SK-N-SH (cell line): ENCODE results near the gene SF3A2. TPM values are rescaled to one million over a fixed set of nuclear protein-coding genes. Genes with fewer than 3 reads are reported as not detected.

Source experiments
- CTCF ChIA-PET: fragments of 300-600, 350-600 bp; formaldehyde crosslinking; extraction: SDS; loops from one replicate; lab custom pipeline; 2021; lab: Yijun Ruan, JAX
- POLR2A ChIA-PET: fragments of 350-600 bp; sonication (Branson Sonifier 250); formaldehyde crosslinking; extraction: SDS; loops from one replicate; lab custom pipeline; 2020; ENCODE audit warnings: antibody characterized with exemption, inconsistent platforms; lab: Yijun Ruan, JAX
- DNase-seq: peaks from one replicate; pipeline ENCODE4 v3.0.0; 2012
- H2AFZ ChIP-seq: fragments of 200-600 bp; sonication (generic); 2 replicates; pipeline ENCODE4 v1.8.1; 2016; ENCODE audit warnings: antibody characterized with exemption, mild to moderate bottlenecking, low read depth
- H3F3A ChIP-seq: fragments of 200-600 bp; sonication (generic); replicated peaks from 2 replicates; pipeline ENCODE3; 2016; ENCODE audit warnings: antibody characterized with exemption, mild to moderate bottlenecking; ENCODE audit not compliant: insufficient read depth
- H3K27ac ChIP-seq, 2 experiments: fragments of 200-500 bp in 1 of 2; fragments of 200-600 bp in 1 of 2; sonication (Bioruptor generic) in 1 of 2; sonication (generic), shearing (Covaris generic) in 1 of 2; 2 replicates each; pipeline versions ENCODE4 v1.5.1 to v1.6.1; 2014 to 2016; ENCODE audit warnings: low read depth in 2 of 2, inconsistent platforms in 1 of 2, low read length in 1 of 2, mild to moderate bottlenecking in 1 of 2, mixed read lengths in 1 of 2
- H3K27me3 ChIP-seq: fragments of 200-600 bp; sonication (generic), shearing (Covaris generic); 2 replicates; pipeline ENCODE4 v1.6.1; 2016; ENCODE audit warnings: mixed run types; ENCODE audit not compliant: insufficient read depth
- H3K36me3 ChIP-seq, 2 experiments: fragments of 200-500 bp in 1 of 2; fragments of 200-600 bp in 1 of 2; sonication (Bioruptor generic) in 1 of 2; sonication (generic) in 1 of 2; replicated peaks in 1 of 2; 2 replicates each; pipeline versions ENCODE3 to v1.5.1; 2014 to 2016; ENCODE audit warnings: low read length in 1 of 2, mild to moderate bottlenecking in 1 of 2; ENCODE audit not compliant: insufficient read depth in 2 of 2, control insufficient read depth in 1 of 2
- H3K4me1 ChIP-seq, 2 experiments: fragments of 200-500 bp in 1 of 2; fragments of 200-600 bp in 1 of 2; sonication (Bioruptor generic) in 1 of 2; sonication (generic), shearing (Covaris generic) in 1 of 2; 2 replicates each; pipeline versions ENCODE4 v1.5.1 to v1.6.1; 2014 to 2016; ENCODE audit warnings: low read depth in 1 of 2, low read length in 1 of 2, mixed run types in 1 of 2; ENCODE audit not compliant: insufficient read depth in 2 of 2, control insufficient read depth in 1 of 2
- H3K4me2 ChIP-seq: fragments of 200-600 bp; sonication (generic), shearing (Covaris generic); 2 replicates; pipeline ENCODE4 v1.6.1; 2017; ENCODE audit warnings: mixed run types
- H3K4me3 ChIP-seq, 2 experiments: fragments of 200-500 bp in 1 of 2; fragments of 200-600 bp in 1 of 2; sonication (Bioruptor generic) in 1 of 2; sonication (generic), shearing (Covaris generic) in 1 of 2; 2 replicates each; pipeline versions ENCODE4 v1.5.1 to v1.8.1; 2014 to 2016; ENCODE audit warnings: low read depth in 2 of 2, inconsistent platforms in 1 of 2, low read length in 1 of 2, mild to moderate bottlenecking in 1 of 2, mixed read lengths in 1 of 2, moderate library complexity in 1 of 2
- H3K79me2 ChIP-seq: fragments of 200-600 bp; sonication (generic); 2 replicates; pipeline ENCODE4 v1.8.1; 2017; ENCODE audit warnings: mild to moderate bottlenecking; ENCODE audit not compliant: insufficient read depth
- H3K9ac ChIP-seq: fragments of 200-600 bp; sonication (generic); 2 replicates; pipeline ENCODE4 v1.6.1; 2017; ENCODE audit warnings: mixed run types
- H3K9me2 ChIP-seq: fragments of 200-600 bp; sonication (generic); 2 replicates; pipeline ENCODE4 v1.6.1; 2017; ENCODE audit warnings: mixed run types
- H3K9me3 ChIP-seq: fragments of 200-600 bp; sonication (generic); 2 replicates; pipeline ENCODE4 v1.6.1; 2017; ENCODE audit warnings: mixed run types, mild to moderate bottlenecking, moderate library complexity
- H4K20me1 ChIP-seq: fragments of 200-600 bp; sonication (generic); 2 replicates; pipeline ENCODE4 v1.6.1; 2017; ENCODE audit warnings: mild to moderate bottlenecking, mixed run types; ENCODE audit not compliant: insufficient read depth
- CHD2 ChIP-seq: fragments of 150-350 bp; IDR thresholded peaks from 2 replicates; pipeline ENCODE4 v1.6.1; 2018; ENCODE audit warnings: low read length; ENCODE audit not compliant: partially characterized antibody
- ELF1 ChIP-seq: IDR thresholded peaks from 2 replicates; pipeline ENCODE4 v1.4.0; 2012
- EP300 ChIP-seq, 2 experiments: IDR thresholded peaks; 2 replicates each; pipeline versions ENCODE4 v1.4.0 to v1.6.1; 2012; ENCODE audit warnings: borderline replicate concordance in 1 of 2, low read depth in 1 of 2, low read length in 1 of 2
- EZH2phosphoT487 ChIP-seq: fragments of 200-600 bp; sonication (generic); IDR thresholded peaks from 2 replicates; pipeline ENCODE4 v1.6.1; 2017; ENCODE audit warnings: low read depth, mixed run types, mild to moderate bottlenecking, antibody characterized with exemption, moderate library complexity, borderline replicate concordance
- GATA2 ChIP-seq: sonication (generic); formaldehyde crosslinking; IDR thresholded peaks from 2 replicates; pipeline ENCODE4 v1.5.0; 2020; ENCODE audit warnings: mild to moderate bottlenecking, missing genetic modification reagents
- JUND ChIP-seq: IDR thresholded peaks from 2 replicates; pipeline ENCODE4 v1.4.0; 2012
- MAX ChIP-seq: IDR thresholded peaks from 2 replicates; pipeline ENCODE4 v1.4.0; 2012; ENCODE audit warnings: low read depth
- MEF2A ChIP-seq: IDR thresholded peaks from 2 replicates; pipeline ENCODE4 v1.4.0; 2012; ENCODE audit warnings: low read depth, borderline replicate concordance
- MXI1 ChIP-seq: IDR thresholded peaks from 2 replicates; pipeline ENCODE4 v1.6.1; 2012; ENCODE audit warnings: mild to moderate bottlenecking, low read depth, low read length, improper control_type of control experiment
- NFIC ChIP-seq: IDR thresholded peaks from 2 replicates; pipeline ENCODE4 v1.4.0; 2012; ENCODE audit warnings: borderline replicate concordance
- NRF1 ChIP-seq: IDR thresholded peaks from 2 replicates; pipeline ENCODE4 v1.6.1; 2012; ENCODE audit warnings: low read depth, mild to moderate bottlenecking, low read length
- PBX3 ChIP-seq: IDR thresholded peaks from 2 replicates; pipeline ENCODE4; 2012
- RCOR1 ChIP-seq: fragments of 150-350 bp; IDR thresholded peaks from 2 replicates; pipeline ENCODE4 v1.6.1; 2017; ENCODE audit warnings: antibody characterized with exemption, low read length
- SIN3A ChIP-seq: IDR thresholded peaks from 2 replicates; pipeline ENCODE4 v1.6.1; 2012; ENCODE audit warnings: low read depth, mild to moderate bottlenecking, low read length, moderate library complexity, borderline replicate concordance
- SMC3 ChIP-seq: IDR thresholded peaks from 2 replicates; pipeline ENCODE4 v1.6.1; 2012; ENCODE audit warnings: low read depth, low read length, improper control_type of control experiment
- TAF1 ChIP-seq: IDR thresholded peaks from 2 replicates; pipeline ENCODE4 v1.6.1; 2012; ENCODE audit warnings: low read depth, mild to moderate bottlenecking, low read length, moderate library complexity, borderline replicate concordance
- TCF12 ChIP-seq: IDR thresholded peaks from 2 replicates; pipeline ENCODE4 v1.4.0; 2012
- USF1 ChIP-seq: IDR thresholded peaks from 2 replicates; pipeline ENCODE4 v1.4.0; 2012; ENCODE audit warnings: low read depth, borderline replicate concordance
- USF2 ChIP-seq: fragments of 150-350 bp; IDR thresholded peaks from 2 replicates; pipeline ENCODE4 v1.6.1; 2017; ENCODE audit warnings: antibody characterized with exemption, low read length, low read depth, borderline replicate concordance
- YY1 ChIP-seq: IDR thresholded peaks from 2 replicates; pipeline ENCODE4 v1.4.0; 2012; ENCODE audit warnings: low read depth, mild to moderate bottlenecking
- WGBS: methylation state at CpG from one replicate; pipeline ENCODE4 v1.1.6; 2017; ENCODE audit warnings: low lambda C conversion rate; 5-methylcytosine and 5-hydroxymethylcytosine counted together
- polyA plus RNA-seq, 3 experiments: library from polyadenylated mRNA; depleted of rRNA; stranded (reverse); fragments of >200 nt; gene quantifications; 2 replicates each; pipeline ENCODE4 v1.2.3, GENCODE V29; 2012

The SF3A2 gene
- polyA plus RNA-seq, 1 of the 3 experiments (the other 2 are of a cell fraction): 55.8 TPM

- H3K9me2 ChIP-seq: no peaks in the 10 kb centered on the region
- peaks cover 10% of the 10 kb centered on the region for H3F3A ChIP-seq
- H2AFZ ChIP-seq: no peak overlapping the region
- no peak overlapping the region for H3K27ac ChIP-seq
- no peak overlapping the region for H3K4me3 ChIP-seq
- H3K4me1 ChIP-seq: peaks cover 6 to 33% of the 10 kb centered on the region in 2 experiments; a peak in 2 of 4 replicates
- no peak overlapping the region for H3K9ac ChIP-seq
- H3K4me2 ChIP-seq: no peak overlapping the region
- POLR2A ChIA-PET: no interaction called here
- H3K36me3 ChIP-seq: peaks cover 22 to 66% of the 10 kb centered on the region in 2 experiments
- H3K79me2 ChIP-seq: peaks cover 26% of the 10 kb centered on the region
- CTCF ChIA-PET: interaction anchor here (1.2 to 1.7 kb wide), 3 partner anchors 13 to 67 kb away, joined by 4 to 6 read pairs (median 5); partner anchors contain the start of gene PLEKHJ1
- no peaks in the 10 kb centered on the region for H3K27me3 ChIP-seq
- peak; percentile 32 for DNase-seq
- WGBS: 85% methylated on average over 14 of the region's 21 CpGs
- TF ChIP-seq USF2: no peak
- TF ChIP-seq MAX: no peak
- TF ChIP-seq ELF1: no peak
- no peak for TF ChIP-seq SMC3
- TF ChIP-seq MEF2A: no peak
- TF ChIP-seq MXI1: no peak
- TF ChIP-seq YY1: no peak
- no peak for TF ChIP-seq EZH2phosphoT487
- no peak for TF ChIP-seq TAF1
- TF ChIP-seq NFIC: no peak
- TF ChIP-seq EP300 (IDR thresholded peaks at IDR 0.05; ENCODE audit: borderline replicate concordance in 1 of 2, low read depth in 1 of 2, low read length in 1 of 2): no peak
- no peak for TF ChIP-seq GATA2
- no peak for TF ChIP-seq TCF12
- no peak for TF ChIP-seq PBX3
- TF ChIP-seq JUND: no peak
- TF ChIP-seq CHD2: no peak
- no peak for TF ChIP-seq NRF1
- no peak for TF ChIP-seq USF1
- TF ChIP-seq RCOR1: no peak
- TF ChIP-seq SIN3A: no peak
- peaks cover 28% of the 10 kb centered on the region for H4K20me1 ChIP-seq
- H3K9me3 ChIP-seq: no peaks in the 10 kb centered on the region
Measured at GRCh38 chr19:2248136-2249009, 11.7 kb downstream of the SF3A2 start.
